K562 (cell line): ENCODE measurements around the gene PTPMT1. TPM values are rescaled to one million over a fixed set of nuclear protein-coding genes. Genes with fewer than 3 reads are reported as not detected.

Experiments used
- BRD4 ChIP-seq: fragments of 200-600 bp; sonication (generic); IDR thresholded peaks from 2 replicates; pipeline ENCODE4 v1.6.1; 2017; ENCODE audit warnings: inconsistent platforms
- BRF1 ChIP-seq: IDR thresholded peaks from 3 replicates; pipeline ENCODE4 v1.6.1; 2011; ENCODE audit warnings: borderline replicate concordance, mild to moderate bottlenecking; ENCODE audit not compliant: insufficient read length; ENCODE audit errors: extremely low read depth
- CBX5 ChIP-seq: IDR thresholded peaks from 2 replicates; pipeline ENCODE4 v1.6.1; 2014; ENCODE audit warnings: low read depth, borderline replicate concordance
- CSDE1 ChIP-seq, 2 experiments: fragments of 450-650 bp; IDR thresholded peaks; 2 replicates each; pipeline ENCODE4 v1.6.1; 2016; ENCODE audit warnings: mild to moderate bottlenecking in 1 of 2
- EP300 ChIP-seq: IDR thresholded peaks from 2 replicates; pipeline ENCODE4 v1.6.1; 2012; ENCODE audit warnings: low read length, improper control_type of control experiment
- ETS2 ChIP-seq: IDR thresholded peaks from 2 replicates; pipeline ENCODE4 v1.6.1; 2016; ENCODE audit warnings: borderline replicate concordance, missing genetic modification characterization, mild to moderate bottlenecking, moderate library complexity, missing compliant biosample characterization; ENCODE audit not compliant: poor library complexity, severe bottlenecking
- FOXA1 ChIP-seq: fragments of 450-650 bp; IDR thresholded peaks from 2 replicates; pipeline ENCODE4 v1.6.1; 2016; ENCODE audit warnings: mild to moderate bottlenecking, borderline replicate concordance
- GATAD2A ChIP-seq: fragments of 450-650 bp; IDR thresholded peaks from 2 replicates; pipeline ENCODE4 v1.6.1; 2017
- HNRNPH1 ChIP-seq: fragments of 200-400 bp; formaldehyde crosslinking; optimal IDR thresholded peaks from 2 replicates; pipeline ENCODE3; 2017; ENCODE audit warnings: low read depth, mild to moderate bottlenecking, low read length, moderate library complexity
- HNRNPK ChIP-seq: fragments of 200-400 bp; formaldehyde crosslinking; IDR thresholded peaks from one replicate; pipeline ENCODE4 v1.6.1; 2018; ENCODE audit warnings: mild to moderate bottlenecking, low read depth, low read length; ENCODE audit not compliant: poor library complexity, severe bottlenecking
- HNRNPL ChIP-seq: fragments of 200-400 bp; formaldehyde crosslinking; IDR thresholded peaks from 2 replicates; pipeline ENCODE4 v1.6.1; 2017; ENCODE audit warnings: low read depth, mild to moderate bottlenecking, low read length
- KDM4B ChIP-seq, 2 experiments: fragments of 450-650 bp in 1 of 2; sonication (generic) in 1 of 2; IDR thresholded peaks; 2 replicates each; pipeline ENCODE4 v1.6.1; 2016 to 2017; ENCODE audit warnings: borderline replicate concordance in 2 of 2, antibody characterized with exemption in 1 of 2, low read depth in 1 of 2, mild to moderate bottlenecking in 1 of 2
- MCM5 ChIP-seq: fragments of 450-650 bp; IDR thresholded peaks from 2 replicates; pipeline ENCODE4 v1.6.1; 2016; ENCODE audit warnings: low read depth
- MIER1 ChIP-seq: fragments of 450-650 bp; IDR thresholded peaks from 2 replicates; pipeline ENCODE4 v1.6.1; 2016; ENCODE audit warnings: antibody characterized with exemption, mild to moderate bottlenecking, low read depth
- MXI1 ChIP-seq: IDR thresholded peaks from 2 replicates; pipeline ENCODE4 v1.6.1; 2011; ENCODE audit warnings: low read depth, mild to moderate bottlenecking, improper control_type of control experiment, low read length
- PHF21A ChIP-seq: fragments of 450-650 bp; IDR thresholded peaks from 2 replicates; pipeline ENCODE4 v1.6.1; 2017; ENCODE audit warnings: low read depth, borderline replicate concordance
- SRSF9 ChIP-seq: fragments of 200-400 bp; formaldehyde crosslinking; IDR thresholded peaks from 2 replicates; pipeline ENCODE4 v1.6.1; 2017; ENCODE audit warnings: low read depth, low read length, borderline replicate concordance
- TAF15 ChIP-seq: fragments of 200-400 bp; formaldehyde crosslinking; IDR thresholded peaks from 2 replicates; pipeline ENCODE4 v1.6.1; 2017; ENCODE audit warnings: mild to moderate bottlenecking, low read depth, low read length, moderate library complexity
- ZNF165 ChIP-seq: fragments of 250-450 bp; sonication (Bioruptor Pico); IDR thresholded peaks from 2 replicates; pipeline ENCODE4 v1.4.0; 2020; ENCODE audit warnings: borderline replicate concordance
- ZNF175 ChIP-seq: fragments of 200-800 bp; sonication (Bioruptor generic); IDR thresholded peaks from 2 replicates; pipeline ENCODE4 v1.6.1; 2016; ENCODE audit warnings: low read depth, mild to moderate bottlenecking, missing genetic modification characterization, missing compliant biosample characterization
- ZNF23 ChIP-seq: fragments of 250-450 bp; sonication (Bioruptor Pico); IDR thresholded peaks from 2 replicates; pipeline ENCODE4 v1.4.0; 2020; ENCODE audit warnings: mild to moderate bottlenecking
- ZNF384 ChIP-seq: IDR thresholded peaks from 2 replicates; pipeline ENCODE4 v1.6.1; 2012; ENCODE audit warnings: low read depth, low read length, improper control_type of control experiment
- ZNF395 ChIP-seq: fragments of 200-800 bp; sonication (Bioruptor generic); IDR thresholded peaks from 2 replicates; pipeline ENCODE4 v1.6.1; 2017; ENCODE audit warnings: missing genetic modification characterization, missing compliant biosample characterization
- ZNF785 ChIP-seq: fragments of 250-450 bp; sonication (Bioruptor Pico); IDR thresholded peaks from 2 replicates; pipeline ENCODE4 v1.4.0; 2020; ENCODE audit warnings: mild to moderate bottlenecking
- polyA plus RNA-seq, 8 experiments: library from polyadenylated mRNA; depleted of rRNA in 4 of 8; stranded (reverse) in 5 of 8; unstranded in 3 of 8; fragments of >200 nt; fragmentation: Nextera tagmentation in 2 of 8; fragmentation: Illumina TruSeq in 1 of 8; extraction: Ambion mirVana in 2 of 8; extraction: Trizol in 1 of 8; gene quantifications; 2 replicates each; pipeline versions ENCODE4 v1.2.1 to v1.2.3, GENCODE V29; 2011 to 2014; ENCODE audit warnings: inconsistent platforms in 1 of 8, missing spikeins in 1 of 8
- total RNA-seq, 7 experiments: library from RNA; depleted of rRNA in 6 of 7; stranded (reverse); fragments of >200 nt in 6 of 7; fragmentation: Illumina TruSeq in 2 of 7; extraction: Trizol in 2 of 7; gene quantifications; 2 replicates each; pipeline versions ENCODE4 v1.2.1 to v1.2.3, GENCODE V29; 2011 to 2021; ENCODE audit warnings: low replicate concordance in 1 of 7
- TF ChIP-seq, protein P1 (sequence below): fragments of 250-450 bp; sonication (Bioruptor Pico); IDR thresholded peaks from 2 replicates; pipeline ENCODE4 v1.8.0; 2022; ENCODE audit warnings: inconsistent platforms
- TF ChIP-seq, protein P2 (sequence below): fragments of 250-450 bp; sonication (Bioruptor Pico); IDR thresholded peaks from 2 replicates; pipeline ENCODE4 v1.4.0; 2020; ENCODE audit warnings: borderline replicate concordance

Gene PTPMT1
- total and polyA plus RNA-seq, 9 of the 15 experiments (the other 6 are each of a cell fraction or from before 2014, with no cell fraction given), result 10.4 to 140 (median 67.2) TPM

DNA sequence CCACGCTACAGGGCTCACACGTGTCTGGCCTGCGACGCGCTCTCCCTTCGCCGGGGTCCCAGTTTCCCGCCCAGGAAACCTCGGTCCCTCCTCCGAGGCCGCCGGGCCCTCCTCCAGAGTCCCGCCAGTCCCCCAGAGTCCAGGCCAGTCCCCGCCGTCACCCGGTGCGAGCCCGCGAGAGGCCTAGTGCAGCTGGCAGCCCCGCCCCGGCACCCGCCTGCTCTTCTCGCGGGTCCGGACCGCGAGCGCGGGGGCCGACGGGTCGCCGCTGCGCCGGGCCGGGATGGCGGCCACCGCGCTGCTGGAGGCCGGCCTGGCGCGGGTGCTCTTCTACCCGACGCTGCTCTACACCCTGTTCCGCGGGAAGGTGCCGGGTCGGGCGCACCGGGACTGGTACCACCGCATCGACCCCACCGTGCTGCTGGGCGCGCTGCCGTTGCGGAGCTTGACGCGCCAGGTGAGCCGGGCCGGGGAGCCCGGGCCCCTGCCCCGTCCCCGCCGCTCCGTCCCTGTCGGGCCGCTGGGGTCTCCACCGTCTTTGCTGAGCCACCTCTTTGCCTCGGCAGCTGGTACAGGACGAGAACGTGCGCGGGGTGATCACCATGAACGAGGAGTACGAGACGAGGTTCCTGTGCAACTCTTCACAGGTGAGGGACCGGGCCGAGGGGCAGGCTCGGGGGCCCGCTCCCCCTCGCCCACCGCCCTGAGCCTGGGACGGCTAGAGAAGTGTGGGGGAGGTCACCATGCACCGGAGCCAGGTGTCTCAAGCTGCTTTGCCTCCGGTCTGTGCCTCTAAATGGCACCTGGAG is at the start of gene PTPMT1 (continued):
- no peak for TF ChIP-seq EP300
- 0 out of 2 replicates have a peak, but pooled peaks have one; percentile 52 for TF ChIP-seq HNRNPL
- TF ChIP-seq, protein P1, sequence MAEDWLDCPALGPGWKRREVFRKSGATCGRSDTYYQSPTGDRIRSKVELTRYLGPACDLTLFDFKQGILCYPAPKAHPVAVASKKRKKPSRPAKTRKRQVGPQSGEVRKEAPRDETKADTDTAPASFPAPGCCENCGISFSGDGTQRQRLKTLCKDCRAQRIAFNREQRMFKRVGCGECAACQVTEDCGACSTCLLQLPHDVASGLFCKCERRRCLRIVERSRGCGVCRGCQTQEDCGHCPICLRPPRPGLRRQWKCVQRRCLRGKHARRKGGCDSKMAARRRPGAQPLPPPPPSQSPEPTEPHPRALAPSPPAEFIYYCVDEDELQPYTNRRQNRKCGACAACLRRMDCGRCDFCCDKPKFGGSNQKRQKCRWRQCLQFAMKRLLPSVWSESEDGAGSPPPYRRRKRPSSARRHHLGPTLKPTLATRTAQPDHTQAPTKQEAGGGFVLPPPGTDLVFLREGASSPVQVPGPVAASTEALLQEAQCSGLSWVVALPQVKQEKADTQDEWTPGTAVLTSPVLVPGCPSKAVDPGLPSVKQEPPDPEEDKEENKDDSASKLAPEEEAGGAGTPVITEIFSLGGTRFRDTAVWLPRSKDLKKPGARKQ (CRISPR knock-in tag), result no peak
- no peak for TF ChIP-seq PHF21A
- no peak for TF ChIP-seq ZNF384
- TF ChIP-seq ZNF395 (CRISPR knock-in tag), result peak; percentile 47; the same call in 1 of the 2 replicates
- no peak for TF ChIP-seq MXI1
- no peak for TF ChIP-seq HNRNPK
- TF ChIP-seq ETS2, result peak; percentile 12
- no peak for TF ChIP-seq ZNF165 (CRISPR knock-in tag)
- TF ChIP-seq MCM5, result no peak
- TF ChIP-seq ZNF785, result no peak
- TF ChIP-seq ZNF175 (CRISPR knock-in tag), result no peak
- TF ChIP-seq GATAD2A, result no peak
- no peak for TF ChIP-seq BRF1
- TF ChIP-seq KDM4B (IDR thresholded peaks at IDR 0.05; ENCODE audit: borderline replicate concordance in 2 of 2, low read depth in 1 of 2), result no peak
- TF ChIP-seq MIER1, result no peak
- TF ChIP-seq HNRNPH1, result no peak
- TF ChIP-seq CSDE1 (IDR thresholded peaks at IDR 0.05), result no peak
- TF ChIP-seq CBX5, result no peak
- TF ChIP-seq ZNF23 (CRISPR knock-in tag), result no peak
- TF ChIP-seq FOXA1, result no peak
- TF ChIP-seq SRSF9, result no peak
- TF ChIP-seq BRD4, result peak; percentile 58; the same call in 1 of the 2 replicates
- TF ChIP-seq, protein P2, sequence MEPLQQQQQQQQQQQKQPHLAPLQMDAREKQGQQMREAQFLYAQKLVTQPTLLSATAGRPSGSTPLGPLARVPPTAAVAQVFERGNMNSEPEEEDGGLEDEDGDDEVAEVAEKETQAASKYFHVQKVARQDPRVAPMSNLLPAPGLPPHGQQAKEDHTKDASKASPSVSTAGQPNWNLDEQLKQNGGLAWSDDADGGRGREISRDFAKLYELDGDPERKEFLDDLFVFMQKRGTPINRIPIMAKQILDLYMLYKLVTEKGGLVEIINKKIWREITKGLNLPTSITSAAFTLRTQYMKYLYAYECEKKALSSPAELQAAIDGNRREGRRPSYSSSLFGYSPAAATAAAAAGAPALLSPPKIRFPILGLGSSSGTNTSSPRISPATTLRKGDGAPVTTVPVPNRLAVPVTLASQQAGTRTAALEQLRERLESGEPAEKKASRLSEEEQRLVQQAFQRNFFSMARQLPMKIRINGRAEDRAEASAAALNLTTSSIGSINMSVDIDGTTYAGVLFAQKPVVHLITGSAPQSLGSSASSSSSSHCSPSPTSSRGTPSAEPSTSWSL (CRISPR knock-in tag), result no peak
- TF ChIP-seq TAF15, result no peak
